Activated naive CD8-positive, alpha-beta T cell treated with anti-CD3 and anti-CD28 coated beads, Interleukin-2, amount 10 ng/mL, durations not matched to agents 7 days and 5 days (primary cell): ENCODE measurements around the gene BLTP3B. TPM values are rescaled to one million over a fixed set of nuclear protein-coding genes. Genes with fewer than 3 reads are reported as not detected.

Experiments
- ATAC-seq: fragments of 150-1000 bp; cut with Tn5 transposase; one replicate; pipeline ENCODE4 v1.10.0; 2021; ENCODE audit warnings: low read depth, moderate library complexity
- POLR2A ChIA-PET: fragments of 350-600 bp; sonication (Branson Sonifier 250); formaldehyde crosslinking; loops from one replicate; lab custom pipeline; 2021; ENCODE audit warnings: antibody characterized with exemption; lab: Charles Lee
- DNase-seq: peaks from one replicate; pipeline ENCODE4 v3.0.0; 2021
- H3K27ac Mint-ChIP-seq: one replicate; pipeline ENCODE4 v1.8.0; 2022; ENCODE audit warnings: mild to moderate bottlenecking, mixed read lengths
- H3K27me3 Mint-ChIP-seq: one replicate; pipeline ENCODE4 v1.8.0; 2022; ENCODE audit warnings: mild to moderate bottlenecking, moderate library complexity, mixed read lengths
- H3K36me3 Mint-ChIP-seq: one replicate; pipeline ENCODE4 v1.8.0; 2021; ENCODE audit warnings: mild to moderate bottlenecking, mixed read lengths
- H3K4me1 Mint-ChIP-seq: one replicate; pipeline ENCODE4 v1.8.0; 2021; ENCODE audit warnings: mixed read lengths
- H3K4me3 Mint-ChIP-seq: one replicate; pipeline ENCODE4 v1.8.0; 2022; ENCODE audit warnings: mild to moderate bottlenecking, moderate library complexity, mixed read lengths
- H3K9me3 Mint-ChIP-seq: one replicate; pipeline ENCODE4 v1.8.0; 2021; ENCODE audit warnings: mixed read lengths
- total RNA-seq, 2 experiments: library from RNA; stranded (reverse); gene quantifications; one replicate each; pipeline ENCODE4 v1.2.3, GENCODE V29; 2021

The BLTP3B gene
- total RNA-seq, 2 experiments from 2014 or later: 23.2 to 24.7 TPM

DNA sequence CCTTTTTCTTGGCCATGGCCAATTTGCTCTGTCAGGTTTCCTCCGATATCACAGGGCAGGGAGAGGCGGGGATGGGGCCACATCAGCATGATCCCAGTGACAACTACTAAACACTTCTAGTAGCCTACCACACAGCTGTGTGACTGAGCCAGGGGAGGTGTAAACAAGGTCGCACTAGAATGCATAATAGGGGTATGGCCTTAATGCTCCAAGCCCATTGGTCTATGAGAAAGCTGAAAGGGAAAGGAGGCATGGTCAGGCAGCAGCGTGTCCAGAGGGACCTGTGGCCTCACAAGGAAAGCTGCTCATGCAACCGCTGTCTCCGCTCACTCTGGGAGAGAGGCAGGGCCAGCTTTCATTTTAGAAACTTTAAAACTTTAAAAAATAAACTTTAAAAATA lies 30.4 kb upstream of the BLTP3B start:
- Mint-ChIP-seq H3K9me3 (no peaks in the 10 kb centered on the region), H3K27me3 (no peaks in the 10 kb centered on the region), H3K4me3 (no peak overlapping the region), H3K4me1 (no peaks in the 10 kb centered on the region), H3K36me3 (peaks cover 13% of the 10 kb centered on the region), H3K27ac (no peak overlapping the region)
- DNase-seq (no peak), ATAC-seq (no peak)
- POLR2A ChIA-PET: interaction anchor here (1.0 kb wide), 1 partner anchor 8 kb away, joined by 3 read pairs; no protein-coding TSS in a partner anchor

DNA sequence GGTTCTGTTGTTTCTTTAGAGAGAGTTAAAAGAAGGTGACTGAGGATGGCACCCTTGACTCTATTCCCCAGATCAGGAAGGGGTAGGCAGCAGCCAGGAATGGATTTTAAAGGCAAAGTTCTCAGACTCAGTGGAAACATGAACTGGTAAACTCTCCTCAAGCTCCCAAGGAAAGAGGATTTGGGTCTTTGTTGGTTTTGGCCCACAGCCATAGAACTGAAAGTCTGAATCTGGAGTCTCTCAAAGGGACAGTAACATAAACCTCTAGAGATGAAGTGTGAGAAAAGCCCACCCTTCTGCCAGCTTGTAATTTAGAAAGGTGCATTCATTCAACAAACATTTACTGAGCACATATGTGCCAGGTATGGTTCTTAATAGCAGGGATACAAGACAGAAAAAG lies 28.6 kb upstream of the BLTP3B start:
- POLR2A ChIA-PET: no interaction called here
- no peaks in the 10 kb centered on the region for H3K27me3 Mint-ChIP-seq

DNA sequence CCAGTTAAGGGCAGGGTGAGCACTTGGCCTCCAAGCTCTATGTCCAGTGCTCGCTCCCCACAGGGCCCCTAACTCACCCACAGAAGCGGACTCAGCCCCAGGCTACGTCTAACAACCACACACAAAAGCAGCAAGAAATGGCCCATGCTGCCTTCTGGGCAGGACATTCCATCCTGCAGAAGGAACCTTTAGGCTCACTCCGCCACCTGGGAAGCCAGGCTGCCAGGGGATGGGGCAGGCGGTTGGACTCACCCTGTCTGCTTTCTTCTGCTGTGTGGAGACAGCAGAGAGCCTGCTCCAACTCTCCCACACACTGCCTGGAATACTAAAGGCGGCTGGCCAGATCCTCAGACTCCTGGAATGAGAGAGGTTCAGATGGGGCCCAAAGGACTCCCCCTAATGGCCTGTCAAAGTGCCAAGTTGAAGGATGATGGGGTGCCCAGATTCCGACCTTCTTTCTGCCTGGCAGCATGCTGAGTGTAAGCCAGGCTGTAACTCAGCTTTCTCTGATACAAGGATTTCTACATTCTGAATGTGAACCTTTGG lies 27.7 kb upstream of the BLTP3B start:
- ATAC-seq: no peak
- Mint-ChIP-seq H3K9me3 (no peaks in the 10 kb centered on the region), H3K4me3 (no peak overlapping the region), H3K36me3 (peaks cover 12% of the 10 kb centered on the region), H3K27me3 (no peaks in the 10 kb centered on the region), H3K4me1 (no peaks in the 10 kb centered on the region), H3K27ac (no peak overlapping the region)
- no peak for DNase-seq
- POLR2A ChIA-PET: no interaction called here

More for the DNA sequence above, 28.6 kb upstream of the BLTP3B start:
- Mint-ChIP-seq H3K36me3 (peaks cover 10% of the 10 kb centered on the region), H3K27ac (no peak overlapping the region), H3K4me3 (no peak overlapping the region), H3K4me1 (no peaks in the 10 kb centered on the region), H3K9me3 (no peaks in the 10 kb centered on the region)
- no peak for ATAC-seq
- no peak for DNase-seq

DNA sequence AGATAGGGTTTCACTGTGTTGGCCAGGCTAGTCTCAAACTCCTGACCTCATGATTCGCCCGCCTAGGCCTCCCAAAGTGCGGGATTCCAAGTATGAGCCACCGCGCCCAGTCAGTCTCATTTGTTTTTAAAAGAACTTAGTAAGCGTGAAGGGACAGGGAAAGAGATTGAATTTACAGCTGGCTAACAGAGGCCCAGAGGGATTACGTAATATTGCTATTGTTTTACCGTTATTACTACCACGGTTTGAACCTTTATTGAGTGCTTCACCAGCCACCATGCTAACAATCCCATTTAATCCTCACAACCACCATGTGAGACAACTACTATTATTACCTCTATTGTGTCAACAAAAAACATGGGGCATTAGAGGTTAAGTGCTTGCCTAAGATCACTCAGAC lies 26.7 kb upstream of the BLTP3B start:
- Mint-ChIP-seq H3K27me3 (no peaks in the 10 kb centered on the region), H3K36me3 (peaks cover 6% of the 10 kb centered on the region), H3K27ac (no peak overlapping the region), H3K4me1 (peaks cover 1% of the 10 kb centered on the region), H3K9me3 (no peaks in the 10 kb centered on the region), H3K4me3 (no peak overlapping the region)
- DNase-seq: no peak
- no peak for ATAC-seq
- POLR2A ChIA-PET: no interaction called here

DNA sequence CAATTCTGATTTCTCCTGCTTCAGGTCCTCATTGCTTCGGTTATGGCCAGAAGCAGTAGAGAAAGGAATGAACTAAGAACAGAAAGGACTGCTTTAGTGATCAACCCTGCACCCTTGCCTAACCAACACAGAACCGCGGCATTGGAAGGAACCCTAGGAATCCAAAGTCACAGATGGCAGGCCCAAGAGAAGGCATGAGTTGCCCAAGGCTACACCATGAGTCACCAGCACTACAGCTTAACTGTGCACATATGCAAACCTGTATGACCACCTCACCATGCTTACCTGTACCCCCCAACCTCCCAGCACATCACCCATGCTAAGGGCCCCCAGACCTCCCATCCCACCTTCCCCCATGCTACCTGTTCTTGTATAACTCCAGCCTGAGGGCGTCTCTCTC lies 25.9 kb upstream of the BLTP3B start:
- no peak for DNase-seq
- no peaks in the 10 kb centered on the region for H3K9me3 Mint-ChIP-seq
- H3K36me3 Mint-ChIP-seq: peaks cover 6% of the 10 kb centered on the region
- H3K27ac Mint-ChIP-seq: no peak overlapping the region
- H3K4me3 Mint-ChIP-seq: no peak overlapping the region
- H3K4me1 Mint-ChIP-seq: peaks cover 8% of the 10 kb centered on the region
- POLR2A ChIA-PET: no interaction called here
- no peak for ATAC-seq
- H3K27me3 Mint-ChIP-seq: no peaks in the 10 kb centered on the region

DNA sequence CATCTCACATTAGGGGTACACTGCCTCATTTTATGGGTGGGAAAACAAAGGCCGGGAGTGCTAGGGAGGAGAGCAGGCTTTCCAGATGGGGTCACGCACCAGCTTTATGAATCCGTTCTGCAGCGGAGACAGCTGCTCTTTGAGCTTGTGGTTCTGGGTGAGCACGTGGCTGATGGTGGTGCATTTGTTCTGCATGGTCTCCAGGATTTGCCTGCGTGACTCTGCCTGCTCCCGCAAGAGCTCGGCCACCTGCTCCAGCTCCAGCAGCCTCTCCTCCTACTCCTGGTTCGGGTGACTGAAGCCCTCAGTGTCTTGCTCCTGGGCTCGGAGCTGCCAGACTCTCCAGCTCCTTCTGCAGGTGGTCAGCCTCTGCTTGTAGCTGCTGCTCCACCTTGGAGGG lies 23.6 kb upstream of the BLTP3B start:
- Mint-ChIP-seq H3K9me3 (no peaks in the 10 kb centered on the region), H3K36me3 (peaks cover 2% of the 10 kb centered on the region)
- POLR2A ChIA-PET: no interaction called here

DNA sequence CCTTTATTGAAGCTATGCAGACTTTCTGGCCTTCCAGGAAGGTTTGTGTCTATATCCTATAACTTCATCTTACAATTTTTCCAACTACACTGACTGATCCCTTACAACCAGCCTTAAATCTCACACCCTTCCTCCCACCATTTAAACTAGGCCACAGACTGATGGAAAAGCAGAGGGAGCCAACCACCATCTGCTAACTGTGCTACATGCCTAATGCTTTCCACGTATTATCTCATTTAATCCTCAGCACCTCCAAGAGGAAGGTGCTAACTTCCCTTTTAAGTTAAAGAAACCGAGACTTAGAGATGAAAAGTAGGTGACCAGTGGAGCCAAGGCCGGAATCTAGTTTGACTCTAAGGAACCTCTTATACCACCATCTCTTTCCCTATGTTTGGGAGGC lies 22.7 kb upstream of the BLTP3B start:
- no peak for DNase-seq
- no peak overlapping the region for H3K4me3 Mint-ChIP-seq
- POLR2A ChIA-PET: interaction anchor here (0.6 kb wide), 1 partner anchor 94 kb away, joined by 3 read pairs; no protein-coding TSS in a partner anchor
- peaks cover 12% of the 10 kb centered on the region for H3K4me1 Mint-ChIP-seq
- ATAC-seq: no peak
- peaks cover 2% of the 10 kb centered on the region for H3K36me3 Mint-ChIP-seq
- no peaks in the 10 kb centered on the region for H3K27me3 Mint-ChIP-seq
- no peaks in the 10 kb centered on the region for H3K9me3 Mint-ChIP-seq
- peak overlapping the region; percentile 15 for H3K27ac Mint-ChIP-seq

More for the DNA sequence above, 23.6 kb upstream of the BLTP3B start:
- H3K4me3 Mint-ChIP-seq: no peak overlapping the region
- DNase-seq (no peak), ATAC-seq (no peak)
- H3K27me3 Mint-ChIP-seq: no peaks in the 10 kb centered on the region
- H3K4me1 Mint-ChIP-seq: peaks cover 12% of the 10 kb centered on the region
- no peak overlapping the region for H3K27ac Mint-ChIP-seq

DNA sequence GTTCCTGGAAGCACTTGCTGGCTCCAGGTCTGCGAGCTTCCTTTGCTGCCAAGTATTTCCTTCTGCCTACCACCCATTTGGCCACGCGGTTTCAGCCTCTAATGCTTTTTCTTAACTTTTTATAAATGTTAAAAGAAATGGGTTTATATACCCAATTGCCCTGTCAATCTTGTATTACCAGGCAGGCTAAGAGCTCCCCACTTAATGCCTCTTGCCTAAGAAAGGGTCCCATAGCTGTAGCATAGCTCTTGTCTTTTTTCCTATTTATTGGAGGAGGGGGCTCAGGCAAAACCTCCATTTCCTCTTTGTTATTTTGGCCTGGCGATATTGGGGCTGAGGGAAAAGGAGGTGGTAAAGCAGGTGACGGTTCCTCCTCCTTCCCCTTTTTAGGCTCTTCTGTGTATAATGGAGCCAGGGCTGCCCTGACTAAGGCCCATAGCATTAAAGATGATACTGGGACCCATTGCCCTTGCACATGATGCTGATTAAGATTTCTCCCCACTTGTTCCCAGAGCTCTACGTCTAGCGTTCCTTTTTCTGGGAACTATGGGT lies 21.6 kb upstream of the BLTP3B start:
- peak overlapping the region; percentile 67 for H3K27ac Mint-ChIP-seq
- ATAC-seq: peak; percentile 17
- H3K9me3 Mint-ChIP-seq: no peaks in the 10 kb centered on the region
- H3K4me1 Mint-ChIP-seq: peaks cover 12% of the 10 kb centered on the region
- no peaks in the 10 kb centered on the region for H3K27me3 Mint-ChIP-seq
- no peak for DNase-seq
- H3K36me3 Mint-ChIP-seq: peaks cover 2% of the 10 kb centered on the region
- H3K4me3 Mint-ChIP-seq: peak overlapping the region; percentile 77
- POLR2A ChIA-PET: interaction anchor here (0.9 to 1.0 kb wide), 3 partner anchors 9 to 36 kb away, joined by 3 read pairs; no protein-coding TSS in a partner anchor

DNA sequence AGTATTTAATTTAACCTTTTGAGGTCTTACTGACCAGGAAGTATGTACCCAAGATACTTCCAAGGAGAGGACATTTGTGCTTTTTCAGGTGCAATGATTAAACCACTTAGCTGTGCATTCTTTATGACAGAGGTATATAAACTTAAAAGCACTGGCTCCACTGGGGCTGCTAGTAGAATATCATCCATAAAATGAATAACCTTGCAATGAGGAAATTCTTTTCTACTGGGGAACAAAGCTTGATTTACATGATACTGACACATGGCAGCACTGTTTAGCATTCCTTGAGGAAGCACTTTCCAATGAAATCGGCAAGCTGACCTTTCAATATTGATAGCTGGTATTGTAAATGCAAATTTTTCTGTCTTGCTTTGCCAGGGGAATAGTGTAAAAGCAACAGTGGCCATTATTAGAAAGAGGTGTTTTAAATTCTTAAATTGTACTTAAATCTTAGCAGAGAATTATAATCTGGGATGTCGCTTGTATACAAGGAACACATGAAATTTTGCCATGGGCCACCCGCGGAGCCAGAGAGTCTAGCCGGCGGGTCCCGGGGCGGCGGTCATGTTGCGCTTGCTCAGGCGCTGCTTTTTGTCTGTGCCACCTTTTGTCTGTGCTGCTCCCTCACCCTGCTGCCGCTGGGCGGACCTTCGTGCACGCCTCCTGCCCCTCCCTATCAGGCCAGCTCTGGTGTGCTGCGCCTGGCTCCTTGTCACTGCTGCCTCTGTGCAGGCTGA lies 20.9 kb upstream of the BLTP3B start:
- peak; percentile 100 for ATAC-seq
- Mint-ChIP-seq H3K27me3 (no peaks in the 10 kb centered on the region), H3K4me3 (peak overlapping the region; percentile 77), H3K9me3 (no peaks in the 10 kb centered on the region), H3K36me3 (peaks cover 2% of the 10 kb centered on the region), H3K4me1 (peaks cover 12% of the 10 kb centered on the region), H3K27ac (peak overlapping the region; percentile 67)
- peak; percentile 74 for DNase-seq
- POLR2A ChIA-PET: interaction anchor here (0.9 to 1.0 kb wide), 2 partner anchors 24 to 36 kb away, joined by 3 read pairs; no protein-coding TSS in a partner anchor

DNA sequence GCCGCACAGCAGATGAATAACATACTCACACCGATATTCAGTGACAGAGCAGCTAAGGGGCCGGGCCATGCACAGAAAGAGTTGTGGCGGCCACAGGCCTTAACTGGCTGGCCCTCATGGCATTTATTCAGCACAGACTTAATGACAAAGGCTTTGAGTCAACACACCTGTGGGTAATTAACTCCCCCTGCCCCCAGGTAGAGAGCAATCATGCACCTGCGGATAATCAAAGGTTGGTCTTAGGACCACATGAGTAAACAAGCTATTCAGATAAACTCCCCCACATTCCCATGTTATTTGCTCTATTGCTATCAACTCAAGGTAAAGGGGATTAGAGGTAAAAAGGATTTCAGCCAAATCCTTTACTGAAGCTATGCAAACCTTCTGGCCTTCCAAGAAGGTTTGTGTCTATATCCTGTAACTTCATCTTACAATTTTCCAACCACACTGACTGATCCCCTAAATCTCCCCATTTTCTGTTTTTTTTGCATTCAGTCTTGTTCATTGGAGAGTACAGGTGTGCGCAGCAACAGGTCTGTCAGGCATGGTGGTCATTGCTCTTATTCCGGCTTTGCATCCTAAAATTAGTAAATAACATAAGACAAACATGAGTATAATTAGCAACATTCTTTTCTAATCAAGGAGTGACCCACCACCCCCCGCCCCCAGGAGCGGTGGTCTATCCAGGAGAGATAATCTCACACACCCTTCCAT lies 16.9 kb upstream of the BLTP3B start:
- POLR2A ChIA-PET: no interaction called here
- H3K27me3 Mint-ChIP-seq: no peaks in the 10 kb centered on the region
- peaks cover 13% of the 10 kb centered on the region for H3K4me1 Mint-ChIP-seq

DNA sequence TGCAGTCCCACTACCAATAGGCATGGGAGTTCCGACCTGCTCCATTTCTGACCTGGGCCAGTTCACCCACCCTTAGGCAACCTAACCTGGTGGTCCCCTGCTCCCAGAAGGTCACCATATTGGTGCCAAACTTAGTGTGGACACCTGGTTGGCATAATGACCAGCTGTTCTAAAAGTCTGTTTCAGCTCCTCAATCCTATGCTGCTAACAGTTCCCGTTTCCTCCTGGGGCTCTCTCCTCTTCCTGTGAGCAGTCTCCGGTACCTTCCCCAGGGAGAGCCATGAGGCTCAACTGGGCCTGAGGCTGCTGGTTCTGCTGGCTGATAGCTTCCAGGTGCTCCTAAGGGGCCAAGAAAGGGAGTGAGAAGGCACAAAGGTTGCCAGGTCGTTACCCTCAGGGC lies 15.9 kb upstream of the BLTP3B start:
- DNase-seq (no peak), ATAC-seq (no peak)
- no peaks in the 10 kb centered on the region for H3K9me3 Mint-ChIP-seq
- H3K27me3 Mint-ChIP-seq: no peaks in the 10 kb centered on the region
- H3K27ac Mint-ChIP-seq: no peak overlapping the region
- POLR2A ChIA-PET: no interaction called here
- H3K4me1 Mint-ChIP-seq: peaks cover 7% of the 10 kb centered on the region
- no peak overlapping the region for H3K4me3 Mint-ChIP-seq
- H3K36me3 Mint-ChIP-seq: no peaks in the 10 kb centered on the region

More for the DNA sequence above, 16.9 kb upstream of the BLTP3B start:
- Mint-ChIP-seq H3K4me3 (no peak overlapping the region), H3K27ac (no peak overlapping the region), H3K9me3 (no peaks in the 10 kb centered on the region), H3K36me3 (no peaks in the 10 kb centered on the region)
- DNase-seq: no peak
- no peak for ATAC-seq

DNA sequence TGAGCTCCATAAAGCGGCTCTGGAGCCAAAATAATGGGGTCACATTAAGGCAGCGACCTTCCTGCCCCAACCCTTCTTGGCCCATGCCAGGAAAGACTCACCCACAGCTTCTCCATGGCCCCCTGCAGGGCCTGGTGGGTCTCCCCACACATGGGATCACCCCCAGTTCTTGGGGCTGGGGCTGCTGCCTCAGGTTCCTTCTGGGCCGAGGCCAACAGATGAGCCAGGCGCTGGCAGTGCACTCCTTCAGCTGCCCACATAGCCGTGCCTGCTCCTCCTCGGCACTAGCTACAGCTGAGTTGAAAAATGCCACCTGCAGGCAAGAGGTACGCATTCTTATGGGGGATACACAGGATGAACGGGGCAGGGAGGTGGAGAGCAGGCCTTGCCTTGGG lies 14.8 kb upstream of the BLTP3B start:
- Mint-ChIP-seq H3K9me3 (no peaks in the 10 kb centered on the region), H3K4me1 (peaks cover 3% of the 10 kb centered on the region), H3K36me3 (no peaks in the 10 kb centered on the region), H3K4me3 (no peak overlapping the region), H3K27me3 (no peaks in the 10 kb centered on the region), H3K27ac (peak overlapping the region; percentile 23)
- POLR2A ChIA-PET: no interaction called here
- ATAC-seq (no peak), DNase-seq (no peak)

DNA sequence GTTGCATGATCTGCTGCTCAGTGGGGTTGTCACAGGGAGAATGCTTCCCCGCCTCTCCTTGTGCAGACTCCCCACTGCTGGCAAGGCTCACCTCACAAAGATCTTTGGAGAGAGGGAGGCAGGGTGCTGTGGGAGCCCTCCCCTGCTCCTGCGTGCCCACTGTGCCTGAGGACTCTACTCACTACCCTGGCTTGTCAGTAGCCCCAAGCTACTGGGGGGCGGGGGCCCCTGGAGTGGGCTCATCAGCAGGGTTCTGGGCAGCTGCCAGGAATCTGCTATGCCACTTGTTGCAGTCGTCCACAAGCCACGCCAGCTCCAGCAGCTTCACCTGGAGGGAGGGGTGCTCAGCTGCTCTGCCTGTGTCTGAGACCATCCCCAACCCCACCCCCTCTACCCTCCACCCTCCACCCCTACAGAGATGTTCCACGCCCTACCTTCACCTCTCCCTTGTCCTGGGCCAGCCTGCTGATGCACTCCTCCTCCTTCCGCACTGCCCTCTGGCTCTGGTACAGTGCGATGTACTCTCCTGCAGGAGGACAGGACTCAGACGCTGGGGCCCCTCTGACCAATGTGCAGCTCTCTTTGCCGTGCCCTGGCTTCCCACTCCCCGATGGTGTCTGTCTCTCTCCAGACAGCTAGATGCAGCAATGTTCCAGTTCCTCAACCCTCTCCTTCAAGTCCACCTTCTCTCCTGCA lies 14.2 kb upstream of the BLTP3B start:
- no peaks in the 10 kb centered on the region for H3K36me3 Mint-ChIP-seq
- no peaks in the 10 kb centered on the region for H3K9me3 Mint-ChIP-seq
- H3K27me3 Mint-ChIP-seq: no peaks in the 10 kb centered on the region
- H3K4me3 Mint-ChIP-seq: no peak overlapping the region
- peaks cover 3% of the 10 kb centered on the region for H3K4me1 Mint-ChIP-seq
- POLR2A ChIA-PET: interaction anchor here (0.5 kb wide), 1 partner anchor 43 kb away, joined by 4 read pairs; no protein-coding TSS in a partner anchor
- DNase-seq: no peak
- H3K27ac Mint-ChIP-seq: peak overlapping the region; percentile 23
- ATAC-seq: no peak
